Fibroblast of mammary gland (primary cell): Measurements from ENCODE around the gene RPLP1.

Source experiments
- DNase-seq: peaks from one replicate; pipeline ENCODE4 v3.0.0-alpha.2; 2010; ENCODE audit warnings: low read depth
- H3K4me3 ChIP-seq: 2 replicates; pipeline ENCODE4 v1.5.1; 2011; ENCODE audit warnings: low read depth, mild to moderate bottlenecking, low read length, moderate library complexity; ENCODE audit not compliant: control insufficient read depth
- CTCF ChIP-seq: conservative IDR thresholded peaks from 2 replicates; pipeline ENCODE4 v1.5.1; 2011; ENCODE audit warnings: low read depth, low read length, inconsistent platforms; ENCODE audit not compliant: control insufficient read depth, insufficient read depth

RPLP1 gene

GRCh38 chr15:69462030-69462492 is 9.4 kb downstream of the RPLP1 start:
- no peak for DNase-seq
- no peak for TF ChIP-seq CTCF
- peak overlapping the region; percentile 48 for H3K4me3 ChIP-seq

- TF ChIP-seq CTCF, result peak; percentile 74
- peak; percentile 99 for DNase-seq
- peak overlapping the region; percentile 62 for H3K4me3 ChIP-seq
These were observed 10.0 kb downstream of the RPLP1 start for GRCh38 chr15:69462493-69463181.

- no peak for TF ChIP-seq CTCF
- no peak for DNase-seq
- peak overlapping the region; percentile 62 for H3K4me3 ChIP-seq
These were observed 10.7 kb downstream of the RPLP1 start for GRCh38 chr15:69463182-69463756.

GRCh38 chr15:69465253-69465652 is 12.6 kb downstream of the RPLP1 start:
- DNase-seq, result no peak
- no peak overlapping the region for H3K4me3 ChIP-seq
- TF ChIP-seq CTCF, result no peak

- no peak for DNase-seq
- TF ChIP-seq CTCF, result no peak
- no peak overlapping the region for H3K4me3 ChIP-seq
These were observed 14.1 kb downstream of the RPLP1 start for GRCh38 chr15:69466733-69467132.

GRCh38 chr15:69467636-69468035 is 15.0 kb downstream of the RPLP1 start:
- no peak for DNase-seq
- TF ChIP-seq CTCF, result no peak
- no peak overlapping the region for H3K4me3 ChIP-seq
